CD8-positive, alpha-beta memory T cell (primary cell): ENCODE measurements around the gene SLC45A2. TPM values are rescaled to one million over a fixed set of nuclear protein-coding genes. Genes with fewer than 3 reads are reported as not detected.
"Not testable (repeated sequence)": the region's sequence is repeated elsewhere in the genome, so short reads cannot be mapped to it uniquely, and the experiment has no call there.

Experiments
- CTCF ChIA-PET: fragments of 350-600 bp; sonication (Branson Sonifier 250); formaldehyde crosslinking; loops from one replicate; lab custom pipeline; 2021; ENCODE audit warnings: antibody characterized with exemption; lab: Charles Lee
- POLR2A ChIA-PET: fragments of 350-600 bp; sonication (Branson Sonifier 250); formaldehyde crosslinking; loops from one replicate; lab custom pipeline; 2021; ENCODE audit warnings: antibody characterized with exemption; lab: Charles Lee
- DNase-seq, 5 donors: peaks; one replicate each; pipeline versions ENCODE4 v3.0.0 to v3.0.0-alpha.2; 2020 to 2022; ENCODE audit warnings: mixed read lengths in 1 of 5
- H3K27ac ChIP-seq: one replicate; pipeline ENCODE4 v1.7.0; 2013; ENCODE audit warnings: low read depth, mild to moderate bottlenecking, low read length, moderate library complexity
- H3K27me3 ChIP-seq: 2 replicates; pipeline ENCODE4 v1.7.0; 2013; ENCODE audit warnings: low read length, mild to moderate bottlenecking; ENCODE audit not compliant: insufficient read depth, poor library complexity, severe bottlenecking
- H3K36me3 ChIP-seq: 2 replicates; pipeline ENCODE4 v1.7.0; 2013; ENCODE audit warnings: mild to moderate bottlenecking, low read length, moderate library complexity; ENCODE audit not compliant: insufficient read depth
- H3K4me1 ChIP-seq: 2 replicates; pipeline ENCODE4 v1.7.0; 2013; ENCODE audit warnings: mild to moderate bottlenecking, low read length, moderate library complexity; ENCODE audit not compliant: insufficient read depth
- H3K4me3 ChIP-seq: 2 replicates; pipeline ENCODE4 v1.7.0; 2013; ENCODE audit warnings: mild to moderate bottlenecking, low read length
- H3K9me3 ChIP-seq: 2 replicates; pipeline ENCODE4 v1.7.0; 2013; ENCODE audit warnings: mild to moderate bottlenecking, low read length
- H3K27ac Mint-ChIP-seq, 8 donors: one replicate each; pipeline ENCODE4 v1.8.0; 2020 to 2021; ENCODE audit warnings: mixed read lengths in 8 of 8, mild to moderate bottlenecking in 6 of 8, inconsistent platforms in 3 of 8, moderate library complexity in 3 of 8
- H3K27me3 Mint-ChIP-seq, 2 donors: one replicate each; pipeline ENCODE4 v1.8.0; 2020 to 2021; ENCODE audit warnings: mixed read lengths in 2 of 2, mild to moderate bottlenecking in 1 of 2, moderate library complexity in 1 of 2
- H3K36me3 Mint-ChIP-seq, 3 donors: one replicate each; pipeline ENCODE4 v1.8.0; 2020 to 2021; ENCODE audit warnings: mixed read lengths in 3 of 3, inconsistent platforms in 1 of 3, mild to moderate bottlenecking in 1 of 3
- H3K4me1 Mint-ChIP-seq, 3 donors: one replicate each; pipeline ENCODE4 v1.8.0; 2020 to 2021; ENCODE audit warnings: mixed read lengths in 3 of 3, inconsistent platforms in 1 of 3, mild to moderate bottlenecking in 1 of 3
- H3K4me3 Mint-ChIP-seq, 7 donors: one replicate each; pipeline ENCODE4 v1.8.0; 2020 to 2021; ENCODE audit warnings: mixed read lengths in 7 of 7, mild to moderate bottlenecking in 6 of 7, moderate library complexity in 4 of 7, inconsistent platforms in 2 of 7
- H3K9me3 Mint-ChIP-seq, 5 donors: one replicate each; pipeline ENCODE4 v1.8.0; 2020 to 2022; ENCODE audit warnings: mixed read lengths in 5 of 5, mild to moderate bottlenecking in 3 of 5, moderate library complexity in 2 of 5, inconsistent platforms in 1 of 5
- polyA plus RNA-seq: library from polyadenylated mRNA; unstranded; fragments of 300-500 nt; fragmentation: Illumina TruSeq; gene quantifications from one replicate; pipeline ENCODE4 v1.2.3, GENCODE V29; 2021
- total RNA-seq, 2 experiments: library from RNA; stranded (reverse); gene quantifications; one replicate each; pipeline ENCODE4 v1.2.3, GENCODE V29; 2021

Gene SLC45A2
- total and polyA plus RNA-seq, 3 experiments from 2014 or later, result not detected

GRCh38 chr5:33957577-33958150 lies 26.8 kb downstream of the SLC45A2 start:
- CTCF ChIA-PET, result interaction anchor here (1.2 kb wide), 2 partner anchors 13 to 522 kb away, joined by 3 to 4 read pairs; no protein-coding TSS in a partner anchor
- DNase-seq, result no peak
- H3K4me1 ChIP-seq, result no peaks in the 10 kb centered on the region
- Mint-ChIP-seq H3K36me3 (peaks cover 0 to 9% (median 2%) of the 10 kb centered on the region in 3 donors), H3K4me1 (no peaks in the 10 kb centered on the region), H3K4me3 (no peak overlapping the region), H3K27ac (no peak overlapping the region), H3K9me3 (peaks cover 0 to 8% (median 3%) of the 10 kb centered on the region in 5 donors), H3K27me3 (peaks cover 1 to 12% of the 10 kb centered on the region in 2 donors)
- H3K4me3 ChIP-seq, result no peak overlapping the region
- POLR2A ChIA-PET, result no interaction called here
- H3K27ac ChIP-seq, result no peak overlapping the region
- H3K27me3 ChIP-seq, result no peaks in the 10 kb centered on the region
- no peaks in the 10 kb centered on the region for H3K9me3 ChIP-seq
- no peaks in the 10 kb centered on the region for H3K36me3 ChIP-seq

GRCh38 chr5:33952175-33952574 lies 32.3 kb downstream of the SLC45A2 start:
- H3K36me3 Mint-ChIP-seq, H3K9me3 ChIP-seq, H3K27me3 ChIP-seq, POLR2A ChIA-PET, DNase-seq, H3K4me3 Mint-ChIP-seq, H3K4me1 ChIP-seq, H3K27ac ChIP-seq, H3K36me3 ChIP-seq, CTCF ChIA-PET, H3K9me3 Mint-ChIP-seq, H3K4me1 Mint-ChIP-seq, H3K4me3 ChIP-seq: not testable (repeated sequence)
- peaks cover 5 to 16% of the 10 kb centered on the region in 2 donors for H3K27me3 Mint-ChIP-seq
- H3K27ac Mint-ChIP-seq, result peak overlapping the region in 1 of 8 donors; percentile 76

DNA sequence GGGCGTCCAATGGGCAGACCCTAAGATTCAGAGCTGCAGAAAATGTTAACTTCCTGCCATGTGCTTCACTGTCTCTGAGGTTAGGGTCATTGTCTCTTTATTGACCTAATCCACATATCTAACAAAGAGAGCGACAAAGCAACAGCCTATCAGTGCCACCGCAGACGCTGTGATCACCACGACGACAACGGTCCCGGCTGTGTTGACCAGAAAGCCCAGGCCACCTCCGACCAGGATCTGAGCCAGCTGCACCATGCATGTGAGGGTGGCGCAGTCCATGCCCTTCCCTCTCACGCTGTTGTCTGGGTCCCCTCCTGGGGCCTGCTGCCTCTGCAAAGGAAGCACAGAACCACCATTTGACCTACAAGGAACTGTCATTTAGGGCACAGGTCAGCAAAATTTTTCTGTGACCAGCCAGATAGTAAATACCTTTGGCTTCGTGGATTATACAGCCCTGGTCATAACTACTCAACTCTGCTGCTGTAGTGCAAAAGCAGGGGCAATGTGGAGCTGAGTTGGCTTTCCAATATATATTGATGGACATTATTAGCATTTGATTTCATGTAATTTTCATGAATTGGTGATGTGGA lies 39.9 kb downstream of the SLC45A2 start:
- no peaks in the 10 kb centered on the region for H3K27me3 ChIP-seq
- no peak overlapping the region for H3K27ac Mint-ChIP-seq
- no peak overlapping the region for H3K27ac ChIP-seq
- no peak overlapping the region for H3K4me3 ChIP-seq
- H3K9me3 Mint-ChIP-seq, result peaks cover 0 to 3% (median 0%) of the 10 kb centered on the region in 5 donors
- H3K4me1 ChIP-seq, result no peaks in the 10 kb centered on the region
- no peak for DNase-seq
- H3K36me3 Mint-ChIP-seq, result no peaks in the 10 kb centered on the region
- H3K4me1 Mint-ChIP-seq, result no peaks in the 10 kb centered on the region
- POLR2A ChIA-PET, result no interaction called here
- no peak overlapping the region for H3K4me3 Mint-ChIP-seq
- no peaks in the 10 kb centered on the region for H3K9me3 ChIP-seq
- H3K27me3 Mint-ChIP-seq, result peaks cover 12 to 43% of the 10 kb centered on the region in 2 donors
- CTCF ChIA-PET, result no interaction called here
- H3K36me3 ChIP-seq, result no peaks in the 10 kb centered on the region

DNA sequence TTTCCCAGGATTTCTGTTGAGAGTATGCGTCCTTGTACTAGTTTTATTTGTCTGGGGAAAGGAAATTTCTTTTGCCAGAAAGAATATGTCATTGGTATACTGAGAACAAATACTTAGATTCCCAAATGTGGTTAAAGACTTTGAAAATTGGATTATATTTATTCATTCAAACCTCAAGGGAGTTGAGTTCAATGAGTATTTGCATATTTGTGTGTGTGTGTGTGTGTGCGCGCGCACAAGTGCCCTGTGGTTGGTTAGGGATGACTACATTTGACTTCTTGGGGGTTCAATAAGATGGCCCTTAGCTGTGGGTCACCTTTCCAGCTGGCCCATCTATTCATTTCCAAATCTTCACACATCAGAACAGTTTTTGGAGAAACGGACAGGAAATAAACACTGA lies 43.4 kb downstream of the SLC45A2 start:
- Histone ChIP-seq H3K4me3 (no peak overlapping the region), H3K27me3 (peaks cover 14% of the 10 kb centered on the region), H3K36me3 (no peaks in the 10 kb centered on the region), H3K27ac (no peak overlapping the region), H3K9me3 (no peaks in the 10 kb centered on the region), H3K4me1 (no peaks in the 10 kb centered on the region)
- Mint-ChIP-seq H3K9me3 (peaks cover 0 to 1% (median 0%) of the 10 kb centered on the region in 5 donors), H3K4me1 (peaks cover 0 to 5% (median 0%) of the 10 kb centered on the region in 3 donors), H3K36me3 (no peaks in the 10 kb centered on the region), H3K27ac (no peak overlapping the region), H3K4me3 (no peak overlapping the region), H3K27me3 (peaks cover 21 to 68% of the 10 kb centered on the region in 2 donors)
- CTCF ChIA-PET, result no interaction called here
- DNase-seq, result no peak
- POLR2A ChIA-PET, result no interaction called here

GRCh38 chr5:33939556-33940262 lies 44.8 kb downstream of the SLC45A2 start:
- Histone ChIP-seq H3K36me3 (no peaks in the 10 kb centered on the region), H3K27ac (no peak overlapping the region), H3K27me3 (peaks cover 26% of the 10 kb centered on the region), H3K4me3 (no peak overlapping the region), H3K9me3 (no peaks in the 10 kb centered on the region), H3K4me1 (no peaks in the 10 kb centered on the region)
- Mint-ChIP-seq H3K36me3 (no peaks in the 10 kb centered on the region), H3K27me3 (peaks cover 21 to 75% of the 10 kb centered on the region in 2 donors), H3K9me3 (peaks cover 0 to 1% (median 0%) of the 10 kb centered on the region in 5 donors), H3K27ac (no peak overlapping the region), H3K4me1 (peaks cover 0 to 5% (median 0%) of the 10 kb centered on the region in 3 donors), H3K4me3 (no peak overlapping the region)
- no peak for DNase-seq
- CTCF ChIA-PET, result no interaction called here
- POLR2A ChIA-PET, result no interaction called here

DNA sequence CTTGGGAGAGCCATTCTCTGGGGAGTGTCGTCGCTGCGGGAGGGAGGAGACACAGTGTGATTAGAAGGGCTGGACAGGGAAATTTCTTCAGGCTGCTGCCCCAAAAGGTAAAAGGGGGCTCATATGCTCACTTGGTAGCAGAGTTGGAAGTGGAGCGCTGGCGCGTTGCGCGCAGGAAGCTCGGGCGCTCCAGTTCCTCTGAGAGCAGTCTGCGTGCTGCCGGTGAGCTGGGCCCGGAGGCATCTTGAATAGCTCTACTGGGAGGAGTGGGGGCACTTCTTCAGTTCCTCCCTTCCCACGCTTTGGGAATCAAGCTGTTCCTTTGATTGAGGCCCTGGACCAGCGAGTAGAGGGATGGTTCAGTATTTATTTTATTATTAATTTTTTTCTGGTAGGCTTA lies 45.6 kb downstream of the SLC45A2 start:
- Mint-ChIP-seq H3K27me3 (peaks cover 21 to 73% of the 10 kb centered on the region in 2 donors), H3K27ac (no peak overlapping the region)
- CTCF ChIA-PET, result no interaction called here

DNA sequence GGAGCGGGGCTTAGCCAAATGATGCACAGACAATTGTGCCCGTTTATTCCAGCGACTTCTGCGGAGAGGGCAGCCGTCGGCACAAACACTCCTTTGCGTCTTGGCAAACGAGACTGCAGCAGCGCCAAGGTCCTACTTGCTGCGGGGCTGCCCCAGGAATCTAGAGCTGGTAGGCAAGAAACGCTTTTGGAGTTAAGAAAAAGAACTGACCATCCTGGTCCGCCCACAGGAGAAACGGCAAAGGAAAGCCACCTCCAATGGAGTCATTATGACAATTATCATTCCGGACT lies 46.0 kb downstream of the SLC45A2 start:
- Histone ChIP-seq H3K36me3 (no peaks in the 10 kb centered on the region), H3K4me1 (no peaks in the 10 kb centered on the region), H3K4me3 (no peak overlapping the region), H3K9me3 (no peaks in the 10 kb centered on the region), H3K27me3 (peaks cover 26% of the 10 kb centered on the region), H3K27ac (no peak overlapping the region)
- Mint-ChIP-seq H3K9me3 (peaks cover 0 to 1% (median 0%) of the 10 kb centered on the region in 5 donors), H3K27me3 (peaks cover 21 to 69% of the 10 kb centered on the region in 2 donors), H3K27ac (no peak overlapping the region), H3K36me3 (no peaks in the 10 kb centered on the region), H3K4me3 (no peak overlapping the region), H3K4me1 (peaks cover 0 to 5% (median 0%) of the 10 kb centered on the region in 3 donors)
- no peak for DNase-seq
- POLR2A ChIA-PET, result no interaction called here
- CTCF ChIA-PET, result no interaction called here

More for the DNA sequence above, 45.6 kb downstream of the SLC45A2 start:
- Histone ChIP-seq H3K9me3 (no peaks in the 10 kb centered on the region), H3K36me3 (no peaks in the 10 kb centered on the region), H3K27me3 (peaks cover 26% of the 10 kb centered on the region), H3K4me1 (no peaks in the 10 kb centered on the region), H3K4me3 (no peak overlapping the region), H3K27ac (no peak overlapping the region)
- peaks cover 0 to 1% (median 0%) of the 10 kb centered on the region in 5 donors for H3K9me3 Mint-ChIP-seq
- no peak overlapping the region for H3K4me3 Mint-ChIP-seq
- H3K4me1 Mint-ChIP-seq, result peaks cover 0 to 5% (median 0%) of the 10 kb centered on the region in 3 donors
- H3K36me3 Mint-ChIP-seq, result no peaks in the 10 kb centered on the region
- DNase-seq, result no peak
- POLR2A ChIA-PET, result no interaction called here
